GM23338 (cell line): ENCODE data around the gene UBE2J1. TPM values are rescaled to one million over a fixed set of nuclear protein-coding genes. Genes with fewer than 3 reads are reported as not detected.

Experiments
- ATAC-seq: fragments of 200-7000 bp; cut with Tn5 transposase; 3 replicates; pipeline ENCODE4 v1.9.1; 2020
- DNase-seq: peaks from one replicate; pipeline ENCODE4 v3.0.0-alpha.2; 2015; ENCODE audit warnings: low spot score
- H2AFZ ChIP-seq: fragments of 200-600 bp; sonication (generic); 2 replicates; pipeline ENCODE4 v1.8.0; 2016; ENCODE audit warnings: antibody characterized with exemption, mild to moderate bottlenecking, moderate library complexity
- H3F3A ChIP-seq: fragments of 200-600 bp; sonication (generic); replicated peaks from 2 replicates; pipeline ENCODE4 v1.8.0; 2017; ENCODE audit warnings: antibody characterized with exemption, mixed run types, low read depth
- H3K27ac ChIP-seq: fragments of 200-600 bp; sonication (generic); 2 replicates; pipeline ENCODE4 v1.6.1; 2016; ENCODE audit warnings: low read depth
- H3K27me3 ChIP-seq: fragments of 200-600 bp; sonication (generic); 2 replicates; pipeline ENCODE4 v1.8.0; 2016; ENCODE audit warnings: mild to moderate bottlenecking, mixed run types, moderate library complexity; ENCODE audit not compliant: insufficient read depth
- H3K36me3 ChIP-seq: fragments of 200-600 bp; sonication (generic); 2 replicates; pipeline ENCODE4 v1.8.0; 2016; ENCODE audit warnings: mild to moderate bottlenecking; ENCODE audit not compliant: insufficient read depth
- H3K4me1 ChIP-seq: fragments of 200-600 bp; sonication (generic); 2 replicates; pipeline ENCODE4 v1.8.0; 2016; ENCODE audit warnings: mild to moderate bottlenecking, moderate library complexity; ENCODE audit not compliant: insufficient read depth
- H3K4me2 ChIP-seq: fragments of 200-600 bp; sonication (generic); 2 replicates; pipeline ENCODE4 v1.7.1; 2017; ENCODE audit warnings: mixed run types
- H3K4me3 ChIP-seq: fragments of 200-600 bp; sonication (generic); 2 replicates; pipeline ENCODE4 v1.6.1; 2016; ENCODE audit warnings: mixed run types
- H3K79me2 ChIP-seq: fragments of 200-600 bp; sonication (generic); replicated peaks from 2 replicates; pipeline ENCODE4 v1.8.0; 2017; ENCODE audit warnings: mild to moderate bottlenecking; ENCODE audit not compliant: insufficient read depth
- H3K9me2 ChIP-seq: fragments of 200-600 bp; sonication (generic); 2 replicates; pipeline ENCODE4 v1.8.0; 2017; ENCODE audit not compliant: insufficient read depth
- H4K20me1 ChIP-seq: fragments of 200-600 bp; sonication (generic); replicated peaks from 2 replicates; pipeline ENCODE4 v1.8.0; 2017; ENCODE audit warnings: mild to moderate bottlenecking; ENCODE audit not compliant: insufficient read depth
- H3K27ac Mint-ChIP-seq: 2 replicates; pipeline ENCODE4 v1.8.0; 2020; ENCODE audit warnings: inconsistent platforms, mild to moderate bottlenecking, moderate library complexity, mixed read lengths
- H3K27me3 Mint-ChIP-seq: 3 replicates; pipeline ENCODE4 v1.8.0; 2022; ENCODE audit warnings: low read depth, mild to moderate bottlenecking, moderate library complexity, mixed read lengths, inconsistent platforms; ENCODE audit not compliant: insufficient read depth, poor library complexity
- H3K36me3 Mint-ChIP-seq: 3 replicates; pipeline ENCODE4 v1.8.0; 2021; ENCODE audit warnings: low read depth, mild to moderate bottlenecking, inconsistent platforms, moderate library complexity, mixed read lengths
- H3K4me1 Mint-ChIP-seq: 3 replicates; pipeline ENCODE4 v1.8.0; 2020; ENCODE audit warnings: mild to moderate bottlenecking, inconsistent platforms, mixed read lengths
- H3K4me3 Mint-ChIP-seq: 3 replicates; pipeline ENCODE4 v1.8.0; 2021; ENCODE audit warnings: moderate library complexity, mild to moderate bottlenecking, inconsistent platforms, mixed read lengths
- H3K9me3 Mint-ChIP-seq: 3 replicates; pipeline ENCODE4 v1.8.0; 2020; ENCODE audit warnings: moderate library complexity, mild to moderate bottlenecking, inconsistent platforms, mixed read lengths
- CREB1 ChIP-seq: fragments of 250-450 bp; sonication (Bioruptor Pico); IDR thresholded peaks from 2 replicates; pipeline ENCODE4 v1.5.0; 2020; ENCODE audit warnings: low read depth, mild to moderate bottlenecking, moderate library complexity
- CTCF ChIP-seq, 2 experiments: fragments of 200-600 bp in 1 of 2; sonication (generic) in 1 of 2; conservative IDR thresholded peaks; 2 replicates each; pipeline versions ENCODE4 v1.5.1 to v1.6.1; 2016 to 2017; ENCODE audit warnings: antibody characterized with exemption in 2 of 2, low read depth in 2 of 2, mild to moderate bottlenecking in 2 of 2, moderate library complexity in 1 of 2
- EZH2phosphoT487 ChIP-seq: fragments of 200-600 bp; sonication (generic); IDR thresholded peaks from one replicate; pipeline ENCODE4 v1.8.1; 2018; ENCODE audit warnings: antibody characterized with exemption; ENCODE audit not compliant: unreplicated experiment
- NANOG ChIP-seq: IDR thresholded peaks from 2 replicates; pipeline ENCODE4 v1.6.1; 2016; ENCODE audit warnings: antibody characterized with exemption, borderline replicate concordance
- POLR2AphosphoS5 ChIP-seq: IDR thresholded peaks from 2 replicates; pipeline ENCODE4 v1.6.1; 2016; ENCODE audit warnings: antibody characterized with exemption, low read depth
- ZNF114 ChIP-seq: fragments of 250-450 bp; sonication (Bioruptor Pico); IDR thresholded peaks from 2 replicates; pipeline ENCODE4 v1.5.0; 2020; ENCODE audit warnings: mild to moderate bottlenecking, moderate library complexity
- ZNF331 ChIP-seq: fragments of 250-450 bp; sonication (Bioruptor Pico); IDR thresholded peaks from 2 replicates; pipeline ENCODE4 v1.5.0; 2020; ENCODE audit warnings: low read depth, mild to moderate bottlenecking, moderate library complexity
- ZNF462 ChIP-seq: fragments of 250-450 bp; sonication (Bioruptor Pico); IDR thresholded peaks from 2 replicates; pipeline ENCODE4 v1.5.0; 2020; ENCODE audit warnings: mild to moderate bottlenecking, moderate library complexity
- polyA plus RNA-seq: library from polyadenylated mRNA; unstranded; fragments of >200 nt; fragmentation: Nextera tagmentation; extraction: Ambion mirVana; gene quantifications from 2 replicates; pipeline ENCODE4 v1.2.1, GENCODE V29; 2016
- total RNA-seq: library from RNA; depleted of rRNA; stranded (reverse); fragments of >200 nt; shearing (Covaris generic); gene quantifications from 2 replicates; pipeline ENCODE4 v1.2.3, GENCODE V29; 2014

Gene UBE2J1
- total and polyA plus RNA-seq, 2 experiments from 2014 or later = 7.5 to 13.1 TPM

DNA sequence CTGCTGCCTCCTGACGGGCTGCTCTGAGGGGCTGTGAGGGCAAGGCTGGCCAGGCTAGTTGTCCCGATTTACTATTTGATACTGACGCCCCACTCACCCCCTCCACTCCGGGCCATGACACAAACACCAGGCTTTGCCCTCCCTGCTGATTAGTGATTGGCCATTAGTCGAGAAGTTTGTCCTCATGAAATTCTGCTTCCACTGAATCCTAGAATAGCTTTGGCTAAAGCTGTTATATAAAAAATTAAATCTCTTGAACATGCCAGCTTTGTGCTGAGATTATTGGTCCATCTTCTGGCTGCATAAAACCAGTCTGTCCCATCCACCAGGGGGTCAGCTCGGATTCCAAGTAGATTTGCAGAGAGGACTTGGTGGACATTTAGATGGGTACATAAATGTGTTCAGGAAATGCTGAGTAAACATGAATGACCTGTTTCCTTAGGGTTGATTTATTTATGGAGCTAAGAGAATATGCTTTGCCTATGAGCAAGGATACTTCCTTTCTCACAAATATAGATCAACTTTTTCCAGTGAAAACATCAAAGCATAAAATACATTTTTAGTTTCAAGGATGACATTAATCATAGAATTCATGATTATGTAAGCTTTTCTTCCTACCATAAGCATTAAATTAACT is 37.2 kb downstream of the UBE2J1 start, which contains the start of gene GABRR2 (continued):
- TF ChIP-seq ZNF462 (CRISPR knock-in tag) (no peak), CREB1 (no peak), CTCF (conservative IDR thresholded peaks at IDR 0.05; ENCODE audit: low read depth in 2 of 2) (no peak), ZNF331 (CRISPR knock-in tag) (no peak), EZH2phosphoT487 (no peak), NANOG (no peak)

DNA sequence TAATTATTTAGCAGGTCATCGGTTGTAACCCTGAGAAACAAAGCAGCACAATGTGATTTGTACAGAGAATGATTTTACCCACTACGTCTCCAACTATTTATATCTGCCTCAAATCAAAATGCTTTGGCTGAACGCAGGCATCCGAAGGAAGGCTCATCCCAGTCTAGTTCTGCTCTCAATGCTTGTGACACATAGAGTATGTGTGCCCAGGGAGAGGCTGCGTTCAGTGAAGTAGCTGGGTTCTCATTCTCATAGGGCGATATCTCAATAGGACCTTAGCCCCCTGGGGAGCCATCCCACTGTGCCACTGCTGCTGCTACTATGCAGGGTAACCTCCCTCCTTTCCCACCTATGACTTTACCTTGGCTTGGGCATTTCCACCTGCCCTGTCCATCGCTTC is 37.8 kb downstream of the UBE2J1 start:
- Histone ChIP-seq H3K4me3 (no peak overlapping the region), H3K27me3 (no peaks in the 10 kb centered on the region), H3F3A (no peaks in the 10 kb centered on the region), H3K27ac (no peak overlapping the region), H3K4me2 (no peak overlapping the region), H3K4me1 (no peaks in the 10 kb centered on the region), H3K79me2 (no peaks in the 10 kb centered on the region), H3K36me3 (0 out of 2 replicates have a peak, but pooled peaks cover 5% of the 10 kb centered on the region), H3K9me2 (no peaks in the 10 kb centered on the region), H2AFZ (no peak overlapping the region), H4K20me1 (no peaks in the 10 kb centered on the region)
- no peak overlapping the region for H3K27ac Mint-ChIP-seq
- no peak for ATAC-seq
- peaks cover 25% of the 10 kb centered on the region for H3K4me1 Mint-ChIP-seq
- peaks cover 5% of the 10 kb centered on the region for H3K27me3 Mint-ChIP-seq
- no peak overlapping the region for H3K4me3 Mint-ChIP-seq
- H3K9me3 Mint-ChIP-seq = peaks cover 7% of the 10 kb centered on the region
- no peak for DNase-seq
- H3K36me3 Mint-ChIP-seq = peaks cover 7% of the 10 kb centered on the region
- no peak for TF ChIP-seq EZH2phosphoT487
- TF ChIP-seq POLR2AphosphoS5 = no peak
- TF ChIP-seq ZNF462 (CRISPR knock-in tag) = no peak
- TF ChIP-seq ZNF114 (CRISPR knock-in tag) = no peak
